Mesendoderm (in vitro differentiated cells): ENCODE measurements around the gene GRM5.

Experiments
- DNase-seq: peaks from one replicate; pipeline ENCODE4 v3.0.0; 2013
- H2AK5ac ChIP-seq: 2 replicates; pipeline ENCODE4 v1.6.1; 2013; ENCODE audit warnings: low read length, inconsistent platforms
- H2BK120ac ChIP-seq: 2 replicates; pipeline ENCODE4 v1.6.1; 2013; ENCODE audit warnings: low read depth, mild to moderate bottlenecking, low read length, moderate library complexity, mixed read lengths
- H2BK15ac ChIP-seq: replicated peaks from 2 replicates; pipeline ENCODE4 v1.6.1; 2013; ENCODE audit warnings: low read depth, mild to moderate bottlenecking, moderate library complexity
- H2BK5ac ChIP-seq: 2 replicates; pipeline ENCODE4 v1.6.1; 2013; ENCODE audit warnings: low read length, inconsistent platforms
- H3K18ac ChIP-seq: 2 replicates; pipeline ENCODE4 v1.6.1; 2013; ENCODE audit warnings: mild to moderate bottlenecking, low read length, mixed read lengths
- H3K23ac ChIP-seq: one replicate; pipeline ENCODE4 v1.6.1; 2013; ENCODE audit warnings: low read length
- H3K27ac ChIP-seq: 2 replicates; pipeline ENCODE4 v1.5.1; 2013; ENCODE audit warnings: low read depth, mild to moderate bottlenecking, inconsistent platforms, low read length, moderate library complexity
- H3K27me3 ChIP-seq: 2 replicates; pipeline ENCODE4 v1.6.1; 2013; ENCODE audit warnings: low read length, control low read depth, mild to moderate bottlenecking, inconsistent platforms; ENCODE audit not compliant: insufficient read depth, poor library complexity
- H3K36me3 ChIP-seq: 2 replicates; pipeline ENCODE4 v1.6.1; 2013; ENCODE audit warnings: low read length, inconsistent platforms; ENCODE audit not compliant: control insufficient read depth, insufficient read depth
- H3K4ac ChIP-seq: one replicate; pipeline ENCODE4 v1.6.1; 2013; ENCODE audit warnings: low read depth, mild to moderate bottlenecking, low read length, moderate library complexity
- H3K4me1 ChIP-seq: 2 replicates; pipeline ENCODE4 v1.6.1; 2013; ENCODE audit warnings: low read depth, low read length, inconsistent platforms; ENCODE audit not compliant: control insufficient read depth
- H3K4me2 ChIP-seq: 2 replicates; pipeline ENCODE4 v1.6.1; 2013; ENCODE audit warnings: low read length
- H3K4me3 ChIP-seq: 2 replicates; pipeline ENCODE4 v1.5.1; 2013; ENCODE audit warnings: mild to moderate bottlenecking, low read length
- H3K56ac ChIP-seq: one replicate; pipeline ENCODE4 v1.6.1; 2013; ENCODE audit warnings: low read length
- H3K79me1 ChIP-seq: 2 replicates; pipeline ENCODE4 v1.6.1; 2013; ENCODE audit warnings: low read length, inconsistent platforms
- H3K79me2 ChIP-seq: 2 replicates; pipeline ENCODE4 v1.6.1; 2013; ENCODE audit warnings: mild to moderate bottlenecking, low read length; ENCODE audit not compliant: control insufficient read depth, insufficient read depth
- H3K9ac ChIP-seq: 2 replicates; pipeline ENCODE4 v1.6.1; 2013; ENCODE audit warnings: low read length, inconsistent platforms
- H4K5ac ChIP-seq: one replicate; pipeline ENCODE4 v1.6.1; 2013; ENCODE audit warnings: low read length
- H4K8ac ChIP-seq: one replicate; pipeline ENCODE4 v1.6.1; 2013; ENCODE audit warnings: low read depth, mild to moderate bottlenecking, control low read depth, low read length, moderate library complexity
- WGBS: extraction: QIAGEN DNeasy Blood & Tissue Kit; methylation state at CpG from one replicate; pipeline ENCODE4 v1.1.7; 2013; ENCODE audit warnings: low lambda C conversion rate, missing lambda C conversion rate; ENCODE audit not compliant: insufficient coverage; ENCODE audit errors: extremely low coverage; 5-methylcytosine and 5-hydroxymethylcytosine counted together

Gene GRM5

DNA sequence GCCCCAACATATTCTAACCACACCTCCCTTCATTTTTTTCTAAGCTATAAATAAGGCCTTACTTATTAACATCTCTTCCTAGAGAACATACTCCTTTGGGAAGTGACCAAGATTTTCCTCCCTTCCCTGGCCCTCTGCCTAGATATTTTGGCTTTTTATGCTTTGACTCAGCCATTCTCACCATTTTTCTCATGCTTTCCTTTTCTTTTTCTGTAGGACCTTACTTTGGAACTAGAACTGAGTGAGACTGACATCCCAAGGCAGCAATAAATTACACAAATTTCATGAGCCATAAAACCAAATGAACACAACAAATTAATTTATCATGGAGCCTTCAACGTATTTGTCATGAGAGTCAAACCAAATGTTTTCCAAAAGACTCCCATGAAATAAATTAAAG lies 585.6 kb downstream of the GRM5 start:
- H3K4me3 ChIP-seq, result no peak overlapping the region
- no peak overlapping the region for H3K56ac ChIP-seq
- no peak overlapping the region for H3K27ac ChIP-seq

GRCh38 chr11:88478136-88478815 lies 587.5 kb downstream of the GRM5 start:
- H3K23ac ChIP-seq, result no peak overlapping the region
- H3K79me1 ChIP-seq, result no peaks in the 10 kb centered on the region
- no peaks in the 10 kb centered on the region for H3K4me1 ChIP-seq
- H3K4ac ChIP-seq, result no peak overlapping the region
- no peak overlapping the region for H3K27ac ChIP-seq
- H4K8ac ChIP-seq, result no peak overlapping the region
- H2BK120ac ChIP-seq, result no peak overlapping the region
- no peak overlapping the region for H2AK5ac ChIP-seq
- no peak for DNase-seq
- no peak overlapping the region for H3K56ac ChIP-seq
- no peak overlapping the region for H3K4me3 ChIP-seq
- WGBS, result no CpG with 5 or more reads among the region's 4 CpGs
- H3K36me3 ChIP-seq, result no peaks in the 10 kb centered on the region
- no peaks in the 10 kb centered on the region for H3K79me2 ChIP-seq
- no peak overlapping the region for H2BK5ac ChIP-seq
- no peak overlapping the region for H3K18ac ChIP-seq
- no peaks in the 10 kb centered on the region for H3K27me3 ChIP-seq
- H3K9ac ChIP-seq, result no peak overlapping the region
- no peak overlapping the region for H4K5ac ChIP-seq
- no peak overlapping the region for H3K4me2 ChIP-seq
- H2BK15ac ChIP-seq, result no peak overlapping the region

More for the DNA sequence above, 585.6 kb downstream of the GRM5 start:
- no peaks in the 10 kb centered on the region for H3K27me3 ChIP-seq
- no peak for DNase-seq
- no peak overlapping the region for H2AK5ac ChIP-seq
- no peak overlapping the region for H3K9ac ChIP-seq
- H3K18ac ChIP-seq, result no peak overlapping the region
- WGBS, result no CpG with 5 or more reads among the region's 1 CpG
- H3K23ac ChIP-seq, result no peak overlapping the region
- H2BK120ac ChIP-seq, result no peak overlapping the region
- H3K79me1 ChIP-seq, result no peaks in the 10 kb centered on the region
- no peak overlapping the region for H2BK15ac ChIP-seq
- no peaks in the 10 kb centered on the region for H3K36me3 ChIP-seq
- H2BK5ac ChIP-seq, result no peak overlapping the region
- no peak overlapping the region for H4K8ac ChIP-seq
- H3K79me2 ChIP-seq, result no peaks in the 10 kb centered on the region
- no peaks in the 10 kb centered on the region for H3K4me1 ChIP-seq
- H3K4me2 ChIP-seq, result no peak overlapping the region
- H3K4ac ChIP-seq, result no peak overlapping the region
- no peak overlapping the region for H4K5ac ChIP-seq

- no peak overlapping the region for H4K8ac ChIP-seq
- no peak for DNase-seq
- no peak overlapping the region for H3K4me3 ChIP-seq
These were observed 589.8 kb downstream of the GRM5 start for GRCh38 chr11:88475991-88476418.

GRCh38 chr11:88474655-88475054 lies 591.1 kb downstream of the GRM5 start:
- H2BK15ac ChIP-seq, result no peak overlapping the region
- H2BK5ac ChIP-seq, result no peak overlapping the region
- H3K56ac ChIP-seq, result no peak overlapping the region
- no peak overlapping the region for H2BK120ac ChIP-seq
- no peaks in the 10 kb centered on the region for H3K4me1 ChIP-seq
- no peaks in the 10 kb centered on the region for H3K27me3 ChIP-seq
- no peak overlapping the region for H4K5ac ChIP-seq
- no peaks in the 10 kb centered on the region for H3K79me1 ChIP-seq
- no peak overlapping the region for H4K8ac ChIP-seq
- H3K4ac ChIP-seq, result no peak overlapping the region
- no peak overlapping the region for H3K4me3 ChIP-seq
- H3K79me2 ChIP-seq, result no peaks in the 10 kb centered on the region
- no peak for DNase-seq
- H3K18ac ChIP-seq, result no peak overlapping the region
- H2AK5ac ChIP-seq, result no peak overlapping the region
- H3K36me3 ChIP-seq, result no peaks in the 10 kb centered on the region
- H3K9ac ChIP-seq, result no peak overlapping the region
- no peak overlapping the region for H3K4me2 ChIP-seq
- 100% methylated on average over 2 of the region's 2 CpGs for whole genome bisulfite sequencing
- no peak overlapping the region for H3K27ac ChIP-seq
- no peak overlapping the region for H3K23ac ChIP-seq

More at GRCh38 chr11:88475991-88476418, 589.8 kb downstream of the GRM5 start:
- Histone ChIP-seq H2BK5ac (no peak overlapping the region), H3K79me2 (no peaks in the 10 kb centered on the region), H3K79me1 (no peaks in the 10 kb centered on the region), H3K27me3 (no peaks in the 10 kb centered on the region), H3K27ac (no peak overlapping the region), H2BK15ac (no peak overlapping the region), H4K5ac (no peak overlapping the region), H3K56ac (no peak overlapping the region), H3K9ac (no peak overlapping the region), H3K18ac (no peak overlapping the region), H3K4ac (no peak overlapping the region), H2AK5ac (no peak overlapping the region), H3K23ac (no peak overlapping the region), H2BK120ac (no peak overlapping the region), H3K4me1 (no peaks in the 10 kb centered on the region), H3K36me3 (no peaks in the 10 kb centered on the region), H3K4me2 (no peak overlapping the region)
- no CpG with 5 or more reads among the region's 1 CpG for WGBS

- no peaks in the 10 kb centered on the region for H3K79me1 ChIP-seq
- H3K56ac ChIP-seq, result no peak overlapping the region
- H3K79me2 ChIP-seq, result no peaks in the 10 kb centered on the region
- no peak overlapping the region for H4K5ac ChIP-seq
- H3K4ac ChIP-seq, result no peak overlapping the region
- no peak overlapping the region for H3K4me2 ChIP-seq
- H3K36me3 ChIP-seq, result no peaks in the 10 kb centered on the region
- no peak overlapping the region for H2AK5ac ChIP-seq
- no peak overlapping the region for H3K18ac ChIP-seq
- no peak overlapping the region for H3K23ac ChIP-seq
- no peak overlapping the region for H2BK120ac ChIP-seq
- no peak overlapping the region for H2BK15ac ChIP-seq
- no peak overlapping the region for H4K8ac ChIP-seq
- no peak overlapping the region for H3K27ac ChIP-seq
- no peak for DNase-seq
- no peaks in the 10 kb centered on the region for H3K4me1 ChIP-seq
- no peak overlapping the region for H3K4me3 ChIP-seq
- H3K27me3 ChIP-seq, result no peaks in the 10 kb centered on the region
- H2BK5ac ChIP-seq, result no peak overlapping the region
- H3K9ac ChIP-seq, result no peak overlapping the region
- no CpG with 5 or more reads among the region's 6 CpGs for WGBS
These were observed 596.1 kb downstream of the GRM5 start for GRCh38 chr11:88469561-88470225.
